OCI-LY3 (cell line): ENCODE measurements around the gene NMT1.

ENCODE experiments used
- H2AFZ ChIP-seq: fragments of 200-600, 300-600 bp; shearing (Covaris generic); 2 replicates; pipeline ENCODE4 v1.6.0; 2014; ENCODE audit warnings: antibody characterized with exemption, low read depth, low read length
- H3K27ac ChIP-seq: fragments of 200-600, 300-600 bp; sonication (generic); 2 replicates; pipeline ENCODE4 v1.5.1; 2014; ENCODE audit warnings: mild to moderate bottlenecking, low read length, moderate library complexity, mixed read lengths
- H3K27me3 ChIP-seq: fragments of 200-600, 300-600 bp; sonication (generic); 2 replicates; pipeline ENCODE4 v1.6.1; 2014; ENCODE audit warnings: low read depth, low read length, mixed read lengths
- H3K36me3 ChIP-seq: fragments of 200-600, 300-600 bp; sonication (generic); replicated peaks from 2 replicates; pipeline ENCODE3; 2014; ENCODE audit warnings: low read depth, low read length, mixed read lengths
- H3K4me1 ChIP-seq: fragments of 300-600, 200-600 bp; sonication (generic); 2 replicates; pipeline ENCODE4 v1.6.1; 2014; ENCODE audit warnings: low read length, mixed read lengths
- H3K4me2 ChIP-seq: fragments of 200-600, 300-600 bp; sonication (generic); 2 replicates; pipeline ENCODE4 v1.6.1; 2014; ENCODE audit warnings: low read length, mixed read lengths
- H3K4me3 ChIP-seq: fragments of 300-600, 200-600 bp; sonication (generic); 2 replicates; pipeline ENCODE4 v1.5.1; 2014; ENCODE audit warnings: antibody characterized with exemption, mild to moderate bottlenecking, low read length, moderate library complexity
- H3K79me2 ChIP-seq: fragments of 300-600, 200-600 bp; shearing (Covaris generic); 2 replicates; pipeline ENCODE4 v1.6.1; 2014; ENCODE audit warnings: mild to moderate bottlenecking, low read length, mixed read lengths
- H3K9ac ChIP-seq: fragments of 300-600, 200-600 bp; shearing (Covaris generic); 2 replicates; pipeline ENCODE4 v1.6.0; 2014; ENCODE audit warnings: mild to moderate bottlenecking, low read length, moderate library complexity
- H3K9me3 ChIP-seq: fragments of 200-600, 300-600 bp; shearing (Covaris generic); 2 replicates; pipeline ENCODE4 v1.6.1; 2014; ENCODE audit warnings: low read length, mixed read lengths; ENCODE audit not compliant: insufficient read depth
- H4K20me1 ChIP-seq: fragments of 200-600, 300-600 bp; sonication (generic); 2 replicates; pipeline ENCODE4 v1.6.1; 2016; ENCODE audit warnings: low read length, mixed read lengths; ENCODE audit not compliant: insufficient read depth
- EZH2phosphoT487 ChIP-seq: fragments of 200-600 bp; shearing (Covaris generic); IDR thresholded peaks from 2 replicates; pipeline ENCODE4 v1.6.1; 2018; ENCODE audit warnings: antibody characterized with exemption, mixed run types, low read depth
- TF ChIP-seq, protein P1 (sequence below): fragments of 200-600, 300-600 bp; sonication (generic); IDR thresholded peaks from 2 replicates; pipeline ENCODE4 v1.5.1; 2014; ENCODE audit warnings: antibody characterized with exemption, low read length, low read depth

NMT1 gene

DNA sequence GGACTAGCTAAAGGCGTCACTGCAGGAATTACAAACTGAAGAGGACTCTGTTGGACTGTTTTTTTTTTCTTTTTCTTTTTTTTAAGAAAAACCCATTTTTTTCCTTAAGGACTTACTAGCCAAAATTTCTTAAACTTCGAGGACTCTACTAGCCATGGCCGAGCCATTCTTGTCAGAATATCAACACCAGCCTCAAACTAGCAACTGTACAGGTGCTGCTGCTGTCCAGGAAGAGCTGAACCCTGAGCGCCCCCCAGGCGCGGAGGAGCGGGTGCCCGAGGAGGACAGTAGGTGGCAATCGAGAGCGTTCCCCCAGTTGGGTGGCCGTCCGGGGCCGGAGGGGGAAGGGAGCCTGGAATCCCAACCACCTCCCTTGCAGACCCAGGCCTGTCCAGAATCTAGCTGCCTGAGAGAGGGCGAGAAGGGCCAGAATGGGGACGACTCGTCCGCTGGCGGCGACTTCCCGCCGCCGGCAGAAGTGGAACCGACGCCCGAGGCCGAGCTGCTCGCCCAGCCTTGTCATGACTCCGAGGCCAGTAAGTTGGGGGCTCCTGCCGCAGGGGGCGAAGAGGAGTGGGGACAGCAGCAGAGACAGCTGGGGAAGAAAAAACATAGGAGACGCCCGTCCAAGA is 88.0 kb downstream of the NMT1 start:
- H3K36me3 ChIP-seq: no peaks in the 10 kb centered on the region
- peak overlapping the region; percentile 76 for H3K9ac ChIP-seq
- H4K20me1 ChIP-seq: peaks cover 13% of the 10 kb centered on the region
- H2AFZ ChIP-seq: no peak overlapping the region
- TF ChIP-seq, protein P1, sequence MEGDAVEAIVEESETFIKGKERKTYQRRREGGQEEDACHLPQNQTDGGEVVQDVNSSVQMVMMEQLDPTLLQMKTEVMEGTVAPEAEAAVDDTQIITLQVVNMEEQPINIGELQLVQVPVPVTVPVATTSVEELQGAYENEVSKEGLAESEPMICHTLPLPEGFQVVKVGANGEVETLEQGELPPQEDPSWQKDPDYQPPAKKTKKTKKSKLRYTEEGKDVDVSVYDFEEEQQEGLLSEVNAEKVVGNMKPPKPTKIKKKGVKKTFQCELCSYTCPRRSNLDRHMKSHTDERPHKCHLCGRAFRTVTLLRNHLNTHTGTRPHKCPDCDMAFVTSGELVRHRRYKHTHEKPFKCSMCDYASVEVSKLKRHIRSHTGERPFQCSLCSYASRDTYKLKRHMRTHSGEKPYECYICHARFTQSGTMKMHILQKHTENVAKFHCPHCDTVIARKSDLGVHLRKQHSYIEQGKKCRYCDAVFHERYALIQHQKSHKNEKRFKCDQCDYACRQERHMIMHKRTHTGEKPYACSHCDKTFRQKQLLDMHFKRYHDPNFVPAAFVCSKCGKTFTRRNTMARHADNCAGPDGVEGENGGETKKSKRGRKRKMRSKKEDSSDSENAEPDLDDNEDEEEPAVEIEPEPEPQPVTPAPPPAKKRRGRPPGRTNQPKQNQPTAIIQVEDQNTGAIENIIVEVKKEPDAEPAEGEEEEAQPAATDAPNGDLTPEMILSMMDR: peak; percentile 89
- no peak for TF ChIP-seq EZH2phosphoT487
- H3K79me2 ChIP-seq: peaks cover 27% of the 10 kb centered on the region
- H3K4me1 ChIP-seq: peaks cover 22% of the 10 kb centered on the region
- H3K27ac ChIP-seq: peak overlapping the region; percentile 57
- peak overlapping the region; percentile 95 for H3K4me2 ChIP-seq
- no peaks in the 10 kb centered on the region for H3K9me3 ChIP-seq
- no peaks in the 10 kb centered on the region for H3K27me3 ChIP-seq
- H3K4me3 ChIP-seq: peak overlapping the region; percentile 86

DNA sequence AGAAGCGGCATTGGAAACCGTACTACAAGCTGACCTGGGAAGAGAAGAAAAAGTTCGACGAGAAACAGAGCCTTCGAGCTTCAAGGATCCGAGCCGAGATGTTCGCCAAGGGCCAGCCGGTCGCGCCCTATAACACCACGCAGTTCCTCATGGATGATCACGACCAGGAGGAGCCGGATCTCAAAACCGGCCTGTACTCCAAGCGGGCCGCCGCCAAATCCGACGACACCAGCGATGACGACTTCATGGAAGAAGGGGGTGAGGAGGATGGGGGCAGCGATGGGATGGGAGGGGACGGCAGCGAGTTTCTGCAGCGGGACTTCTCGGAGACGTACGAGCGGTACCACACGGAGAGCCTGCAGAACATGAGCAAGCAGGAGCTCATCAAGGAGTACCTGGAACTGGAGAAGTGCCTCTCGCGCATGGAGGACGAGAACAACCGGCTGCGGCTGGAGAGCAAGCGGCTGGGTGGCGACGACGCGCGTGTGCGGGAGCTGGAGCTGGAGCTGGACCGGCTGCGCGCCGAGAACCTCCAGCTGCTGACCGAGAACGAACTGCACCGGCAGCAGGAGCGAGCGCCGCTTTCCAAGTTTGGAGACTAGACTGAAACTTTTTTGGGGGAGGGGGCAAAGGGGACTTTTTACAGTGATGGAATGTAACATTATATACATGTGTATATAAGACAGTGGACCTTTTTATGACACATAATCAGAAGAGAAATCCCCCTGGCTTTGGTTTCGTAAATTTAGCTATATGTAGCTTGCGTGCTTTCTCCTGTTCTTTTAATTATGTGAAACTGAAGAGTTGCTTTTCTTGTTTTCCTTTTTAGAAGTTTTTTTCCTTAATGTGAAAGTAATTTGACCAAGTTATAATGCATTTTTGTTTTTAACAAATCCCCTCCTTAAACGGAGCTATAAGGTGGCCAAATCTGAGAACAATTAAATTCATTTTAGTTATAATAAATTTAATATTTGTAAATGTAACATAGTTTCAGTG is 88.8 kb downstream of the NMT1 start:
- Histone ChIP-seq H3K27ac (peak overlapping the region; percentile 57), H2AFZ (no peak overlapping the region), H3K4me3 (peak overlapping the region; percentile 86)

GRCh38 chr17:45150911-45151809 is 90.0 kb downstream of the NMT1 start:
- Histone ChIP-seq H3K36me3 (no peaks in the 10 kb centered on the region), H2AFZ (no peak overlapping the region), H3K9me3 (no peaks in the 10 kb centered on the region), H3K79me2 (peaks cover 27% of the 10 kb centered on the region), H3K27ac (peak overlapping the region; percentile 3; the same call in 1 of the 2 replicates), H4K20me1 (peaks cover 18% of the 10 kb centered on the region), H3K4me1 (peaks cover 22% of the 10 kb centered on the region), H3K4me2 (peak overlapping the region; percentile 95), H3K27me3 (no peaks in the 10 kb centered on the region), H3K4me3 (peak overlapping the region; percentile 86; the same call in 1 of the 2 replicates), H3K9ac (peak overlapping the region; percentile 76)
- TF ChIP-seq, protein P1: no peak
- TF ChIP-seq EZH2phosphoT487: no peak

More for the DNA sequence above, 88.8 kb downstream of the NMT1 start:
- no peaks in the 10 kb centered on the region for H3K27me3 ChIP-seq
- H3K36me3 ChIP-seq: no peaks in the 10 kb centered on the region
- H3K9ac ChIP-seq: peak overlapping the region; percentile 76
- H4K20me1 ChIP-seq: peaks cover 13% of the 10 kb centered on the region
- peaks cover 22% of the 10 kb centered on the region for H3K4me1 ChIP-seq
- H3K79me2 ChIP-seq: peaks cover 27% of the 10 kb centered on the region
- no peak for TF ChIP-seq EZH2phosphoT487
- TF ChIP-seq, protein P1: no peak
- H3K4me2 ChIP-seq: peak overlapping the region; percentile 95
- H3K9me3 ChIP-seq: no peaks in the 10 kb centered on the region
